Duodenal mucosa (tissue), 2 donors: ENCODE results near the gene NADK2.

Experiments used
- H3K27ac ChIP-seq: one replicate; pipeline ENCODE4 v1.7.0; 2013; ENCODE audit warnings: low read depth, low read length
- H3K27me3 ChIP-seq, 2 donors: one replicate each; pipeline ENCODE4 v1.7.0; 2013; ENCODE audit warnings: low read length in 2 of 2, control low read depth in 1 of 2; ENCODE audit not compliant: insufficient read depth in 2 of 2, control insufficient read depth in 1 of 2
- H3K36me3 ChIP-seq, 2 donors: one replicate each; pipeline ENCODE4 v1.7.0; 2013; ENCODE audit warnings: low read length in 2 of 2, control low read depth in 1 of 2; ENCODE audit not compliant: insufficient read depth in 2 of 2, control insufficient read depth in 1 of 2
- H3K4me1 ChIP-seq, 2 donors: one replicate each; pipeline ENCODE4 v1.7.0; 2013; ENCODE audit warnings: low read length in 2 of 2, control low read depth in 1 of 2; ENCODE audit not compliant: insufficient read depth in 2 of 2, control insufficient read depth in 1 of 2
- H3K4me3 ChIP-seq, 2 donors: one replicate each; pipeline ENCODE4 v1.7.0; 2013; ENCODE audit warnings: low read length in 2 of 2, low read depth in 1 of 2
- H3K9ac ChIP-seq, 2 donors: one replicate each; pipeline ENCODE4 v1.7.0; 2013; ENCODE audit warnings: low read length in 2 of 2, low read depth in 1 of 2
- H3K9me3 ChIP-seq, 2 donors: one replicate each; pipeline ENCODE4 v1.7.0; 2013; ENCODE audit warnings: low read length in 2 of 2, control low read depth in 1 of 2; ENCODE audit not compliant: control insufficient read depth in 1 of 2

NADK2 gene

GRCh38 chr5:36170832-36171424 is 70.8 kb downstream of the NADK2 start:
- no peaks in the 10 kb centered on the region for H3K4me1 ChIP-seq
- no peaks in the 10 kb centered on the region for H3K9me3 ChIP-seq
- H3K4me3 ChIP-seq, result no peak overlapping the region
- peaks cover 11 to 76% of the 10 kb centered on the region in 2 donors for H3K36me3 ChIP-seq
- H3K27ac ChIP-seq, result no peak overlapping the region
- H3K9ac ChIP-seq, result no peak overlapping the region
- no peaks in the 10 kb centered on the region for H3K27me3 ChIP-seq

- H3K27me3 ChIP-seq, result no peaks in the 10 kb centered on the region
- H3K9me3 ChIP-seq, result no peaks in the 10 kb centered on the region
- H3K4me3 ChIP-seq, result no peak overlapping the region
- no peaks in the 10 kb centered on the region for H3K4me1 ChIP-seq
- peaks cover 11 to 73% of the 10 kb centered on the region in 2 donors for H3K36me3 ChIP-seq
- H3K9ac ChIP-seq, result no peak overlapping the region
- no peak overlapping the region for H3K27ac ChIP-seq
Observed at GRCh38 chr5:36168737-36169136, 73.0 kb downstream of the NADK2 start.

GRCh38 chr5:36164461-36164860 is 77.3 kb downstream of the NADK2 start:
- no peak overlapping the region for H3K9ac ChIP-seq
- H3K27me3 ChIP-seq, result no peaks in the 10 kb centered on the region
- H3K4me3 ChIP-seq, result no peak overlapping the region
- H3K9me3 ChIP-seq, result no peaks in the 10 kb centered on the region
- peaks cover 3 to 52% of the 10 kb centered on the region in 2 donors for H3K36me3 ChIP-seq
- H3K4me1 ChIP-seq, result peaks cover 12 to 15% of the 10 kb centered on the region in 2 donors
- H3K27ac ChIP-seq, result no peak overlapping the region

GRCh38 chr5:36162810-36163486 is 78.8 kb downstream of the NADK2 start:
- no peak overlapping the region for H3K27ac ChIP-seq
- H3K27me3 ChIP-seq, result no peaks in the 10 kb centered on the region
- H3K36me3 ChIP-seq, result peaks cover 2 to 46% of the 10 kb centered on the region in 2 donors

GRCh38 chr5:36161361-36161760 is 80.4 kb downstream of the NADK2 start:
- no peak overlapping the region for H3K27ac ChIP-seq
- no peaks in the 10 kb centered on the region for H3K27me3 ChIP-seq
- H3K4me1 ChIP-seq, result peaks cover 12 to 15% of the 10 kb centered on the region in 2 donors
- H3K9me3 ChIP-seq, result no peaks in the 10 kb centered on the region
- no peak overlapping the region for H3K9ac ChIP-seq
- H3K36me3 ChIP-seq, result peaks cover 0 to 35% of the 10 kb centered on the region in 2 donors
- H3K4me3 ChIP-seq, result peak overlapping the region in 1 of 2 donors; percentile 13

More at GRCh38 chr5:36162810-36163486, 78.8 kb downstream of the NADK2 start:
- H3K9ac ChIP-seq, result no peak overlapping the region
- H3K4me1 ChIP-seq, result peaks cover 12 to 15% of the 10 kb centered on the region in 2 donors
- no peak overlapping the region for H3K4me3 ChIP-seq
- H3K9me3 ChIP-seq, result no peaks in the 10 kb centered on the region

- H3K27ac ChIP-seq, result no peak overlapping the region
- H3K36me3 ChIP-seq, result peaks cover 0 to 35% of the 10 kb centered on the region in 2 donors
- no peaks in the 10 kb centered on the region for H3K9me3 ChIP-seq
- H3K4me3 ChIP-seq, result no peak overlapping the region
- peaks cover 12 to 15% of the 10 kb centered on the region in 2 donors for H3K4me1 ChIP-seq
- H3K9ac ChIP-seq, result no peak overlapping the region
- H3K27me3 ChIP-seq, result no peaks in the 10 kb centered on the region
Observed at GRCh38 chr5:36160617-36161016, 81.1 kb downstream of the NADK2 start.

GRCh38 chr5:36158144-36158543 is 83.6 kb downstream of the NADK2 start:
- Histone ChIP-seq H3K9ac (no peak overlapping the region), H3K9me3 (no peaks in the 10 kb centered on the region), H3K36me3 (peaks cover 0 to 20% of the 10 kb centered on the region in 2 donors), H3K27ac (no peak overlapping the region), H3K27me3 (no peaks in the 10 kb centered on the region), H3K4me3 (no peak overlapping the region), H3K4me1 (peaks cover 16 to 23% of the 10 kb centered on the region in 2 donors)

- H3K4me1 ChIP-seq, result peaks cover 13 to 28% of the 10 kb centered on the region in 2 donors
- H3K4me3 ChIP-seq, result no peak overlapping the region
- H3K27me3 ChIP-seq, result no peaks in the 10 kb centered on the region
- peaks cover 0 to 9% of the 10 kb centered on the region in 2 donors for H3K36me3 ChIP-seq
- no peak overlapping the region for H3K27ac ChIP-seq
- H3K9ac ChIP-seq, result no peak overlapping the region
- H3K9me3 ChIP-seq, result no peaks in the 10 kb centered on the region
Observed at GRCh38 chr5:36156619-36157018, 85.1 kb downstream of the NADK2 start.

- no peak overlapping the region for H3K9ac ChIP-seq
- H3K27me3 ChIP-seq, result no peaks in the 10 kb centered on the region
- H3K4me1 ChIP-seq, result peaks cover 11 to 26% of the 10 kb centered on the region in 2 donors
- H3K9me3 ChIP-seq, result no peaks in the 10 kb centered on the region
- H3K4me3 ChIP-seq, result no peak overlapping the region
- peaks cover 0 to 9% of the 10 kb centered on the region in 2 donors for H3K36me3 ChIP-seq
- H3K27ac ChIP-seq, result no peak overlapping the region
Observed at GRCh38 chr5:36156121-36156601, 85.6 kb downstream of the NADK2 start.

GRCh38 chr5:36155291-36155690 is 86.4 kb downstream of the NADK2 start:
- Histone ChIP-seq H3K4me3 (no peak overlapping the region), H3K9me3 (no peaks in the 10 kb centered on the region), H3K27me3 (no peaks in the 10 kb centered on the region), H3K27ac (no peak overlapping the region), H3K4me1 (peaks cover 9 to 27% of the 10 kb centered on the region in 2 donors), H3K9ac (no peak overlapping the region), H3K36me3 (peaks cover 0 to 9% of the 10 kb centered on the region in 2 donors)
